B cell (primary cell): ENCODE measurements around the gene RGS6.

Source experiments
- CTCF ChIP-seq: fragments of 200-600 bp; IDR thresholded peaks from one replicate; pipeline ENCODE4 v1.8.0; 2022; ENCODE audit warnings: antibody characterized with exemption, mild to moderate bottlenecking
- EZH2 ChIP-seq: IDR thresholded peaks from 2 replicates; pipeline ENCODE4 v1.6.1; 2012; ENCODE audit warnings: borderline replicate concordance, low read depth, mild to moderate bottlenecking, moderate library complexity, low read length; ENCODE audit not compliant: insufficient read depth, poor library complexity, severe bottlenecking

GRCh38 chr14:72165229-72165698 is 233.0 kb downstream of the RGS6 start:
- TF ChIP-seq CTCF (no peak), EZH2 (no peak)
